Activated B cell treated with CpG ODN at 0.5 μM for 24 hours (primary cell): ENCODE data around the gene PARD6B. TPM values are rescaled to one million over a fixed set of nuclear protein-coding genes. Genes with fewer than 3 reads are reported as not detected.

Source experiments
- ATAC-seq: fragments of 200-7000 bp; cut with Tn5 transposase; one replicate; pipeline ENCODE4 v1.10.0; 2021; ENCODE audit warnings: low read depth, mild to moderate bottlenecking, moderate library complexity
- CTCF ChIA-PET: fragments of 350-600 bp; sonication (Branson Sonifier 250); formaldehyde crosslinking; loops from one replicate; lab custom pipeline; 2021; ENCODE audit warnings: antibody characterized with exemption; lab: Charles Lee
- POLR2A ChIA-PET: fragments of 350-600 bp; sonication (Branson Sonifier 250); formaldehyde crosslinking; loops from one replicate; lab custom pipeline; 2021; ENCODE audit warnings: antibody characterized with exemption; lab: Charles Lee
- DNase-seq: peaks from one replicate; pipeline ENCODE4 v3.0.0; 2022
- H3K27ac Mint-ChIP-seq: one replicate; pipeline ENCODE4 v1.8.0; 2020; ENCODE audit warnings: mixed read lengths
- H3K27me3 Mint-ChIP-seq: one replicate; pipeline ENCODE4 v1.8.0; 2021; ENCODE audit warnings: mixed read lengths
- H3K36me3 Mint-ChIP-seq: one replicate; pipeline ENCODE4 v1.8.0; 2021; ENCODE audit warnings: low read depth, mixed read lengths
- H3K4me1 Mint-ChIP-seq: one replicate; pipeline ENCODE4 v1.8.0; 2021; ENCODE audit warnings: mixed read lengths
- H3K4me3 Mint-ChIP-seq: one replicate; pipeline ENCODE4 v1.8.0; 2020; ENCODE audit warnings: mild to moderate bottlenecking, mixed read lengths
- H3K9me3 Mint-ChIP-seq: one replicate; pipeline ENCODE4 v1.8.0; 2020; ENCODE audit warnings: mixed read lengths
- CTCF ChIP-seq: fragments of 200-600 bp; IDR thresholded peaks from one replicate; pipeline ENCODE4 v1.8.0; 2022; ENCODE audit warnings: antibody characterized with exemption, mild to moderate bottlenecking
- intact Hi-C: fragments of 100-400 bp; cut with micrococcal nuclease; formaldehyde crosslinking; loops from one replicate; pipeline ENCODE4 v1.15.1; 2024
- total RNA-seq: library from RNA; stranded (reverse); gene quantifications from 2 replicates; pipeline ENCODE4 v1.2.3, GENCODE V29; 2022

The PARD6B gene
- total RNA-seq, 1 donor from 2014 or later, result 5.7 TPM

- intact Hi-C loops, result no loop called here
- no peak for TF ChIP-seq CTCF
- ChIA-PET POLR2A (no interaction called here), CTCF (interaction anchor here (1.2 kb wide), 1 partner anchor 32 kb away, joined by 5 read pairs; no protein-coding TSS in a partner anchor)
- no peaks in the 10 kb centered on the region for H3K36me3 Mint-ChIP-seq
- ATAC-seq (no peak), DNase-seq (no peak)
- no peak overlapping the region for H3K4me3 Mint-ChIP-seq
- no peak overlapping the region for H3K27ac Mint-ChIP-seq
- H3K4me1 Mint-ChIP-seq, result no peaks in the 10 kb centered on the region
- H3K9me3 Mint-ChIP-seq, result no peaks in the 10 kb centered on the region
- peaks cover 24% of the 10 kb centered on the region for H3K27me3 Mint-ChIP-seq
Observed at GRCh38 chr20:50716518-50716917, 14.9 kb upstream of the PARD6B start.

DNA sequence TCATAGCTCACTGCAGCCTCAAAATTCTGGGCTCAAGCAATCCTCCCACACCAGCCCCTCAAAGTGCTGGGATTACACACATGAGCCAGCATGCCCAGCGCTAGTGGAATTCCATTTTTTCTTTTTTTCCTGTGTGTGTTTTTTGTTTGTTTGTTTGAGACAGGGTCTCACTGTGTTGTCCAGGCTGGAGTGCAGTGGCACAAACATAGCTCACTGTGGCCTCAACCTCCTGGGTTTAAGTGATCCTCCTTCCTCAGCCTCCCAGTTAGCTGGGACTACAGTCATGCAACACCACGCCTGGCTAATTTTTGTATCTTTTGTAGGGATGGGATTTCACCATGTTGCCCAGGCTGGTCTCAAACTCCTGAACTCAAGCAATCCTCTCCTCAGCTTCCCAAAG is 14.1 kb upstream of the PARD6B start:
- DNase-seq (no peak), ATAC-seq (no peak)
- Mint-ChIP-seq H3K27me3 (peaks cover 22% of the 10 kb centered on the region), H3K4me1 (no peaks in the 10 kb centered on the region), H3K4me3 (no peak overlapping the region), H3K36me3 (no peaks in the 10 kb centered on the region), H3K27ac (no peak overlapping the region), H3K9me3 (no peaks in the 10 kb centered on the region)
- intact Hi-C loops, result no loop called here
- TF ChIP-seq CTCF, result no peak
- ChIA-PET POLR2A (no interaction called here), CTCF (interaction anchor here (1.2 kb wide), 1 partner anchor 32 kb away, joined by 5 read pairs; no protein-coding TSS in a partner anchor)

- peaks cover 16% of the 10 kb centered on the region for H3K27me3 Mint-ChIP-seq
- no peaks in the 10 kb centered on the region for H3K4me1 Mint-ChIP-seq
- ChIA-PET CTCF (interaction anchor here (0.8 to 1.2 kb wide), 2 partner anchors 31 kb away, joined by 3 to 5 read pairs; no protein-coding TSS in a partner anchor), POLR2A (no interaction called here)
- intact Hi-C loops, result no loop called here
- no peak for DNase-seq
- no peak overlapping the region for H3K4me3 Mint-ChIP-seq
- H3K36me3 Mint-ChIP-seq, result no peaks in the 10 kb centered on the region
- no peaks in the 10 kb centered on the region for H3K9me3 Mint-ChIP-seq
- ATAC-seq, result no peak
- H3K27ac Mint-ChIP-seq, result no peak overlapping the region
- no peak for TF ChIP-seq CTCF
Observed at GRCh38 chr20:50717974-50718761, 13.2 kb upstream of the PARD6B start.

- ATAC-seq, result no peak
- intact Hi-C loops, result no loop called here
- no peak overlapping the region for H3K4me3 Mint-ChIP-seq
- H3K4me1 Mint-ChIP-seq, result no peaks in the 10 kb centered on the region
- CTCF ChIA-PET, result no interaction called here
- no peak overlapping the region for H3K27ac Mint-ChIP-seq
- TF ChIP-seq CTCF, result no peak
- no peaks in the 10 kb centered on the region for H3K36me3 Mint-ChIP-seq
- H3K9me3 Mint-ChIP-seq, result no peaks in the 10 kb centered on the region
- DNase-seq, result no peak
- H3K27me3 Mint-ChIP-seq, result peaks cover 8% of the 10 kb centered on the region
- POLR2A ChIA-PET, result no interaction called here
Observed at GRCh38 chr20:50719328-50719727, 12.1 kb upstream of the PARD6B start.

- intact Hi-C loops, result no loop called here
- Mint-ChIP-seq H3K36me3 (no peaks in the 10 kb centered on the region), H3K4me1 (no peaks in the 10 kb centered on the region), H3K9me3 (no peaks in the 10 kb centered on the region), H3K4me3 (no peak overlapping the region), H3K27me3 (peaks cover 8% of the 10 kb centered on the region), H3K27ac (no peak overlapping the region)
- no peak for DNase-seq
- no peak for TF ChIP-seq CTCF
- ATAC-seq, result no peak
- ChIA-PET POLR2A (no interaction called here), CTCF (no interaction called here)
Observed at GRCh38 chr20:50720026-50720425, 11.4 kb upstream of the PARD6B start.
